ENCODE measurements around the gene KCNV2.

The KCNV2 gene

GRCh38 chr9:2730971-2731370 is 13.7 kb downstream of the KCNV2 start:
- no peak overlapping the region for H3K27ac ChIP-seq (ENCODE audit: low read length)
- H3K36me3 ChIP-seq (replicated peaks; ENCODE audit: low read depth, low read length): no peaks in the 10 kb centered on the region
- no peaks in the 10 kb centered on the region for H4K20me1 ChIP-seq (ENCODE audit: insufficient read depth, low read length)
- H3K4me2 ChIP-seq (ENCODE audit: low read length): no peak overlapping the region
- peaks cover 4% of the 10 kb centered on the region for H3K4me1 ChIP-seq (ENCODE audit: low read length)
- no peak overlapping the region for H2AFZ ChIP-seq (ENCODE audit: low read depth, low read length)
- no peak overlapping the region for H3K9ac ChIP-seq (ENCODE audit: low read length)
- no peaks in the 10 kb centered on the region for H3K9me3 ChIP-seq (ENCODE audit: insufficient read depth, low read length)
- no peaks in the 10 kb centered on the region for H3K27me3 ChIP-seq (ENCODE audit: low read depth, low read length)
- H3K4me3 ChIP-seq (ENCODE audit: low read length): no peak overlapping the region
- no peaks in the 10 kb centered on the region for H3K79me2 ChIP-seq (ENCODE audit: low read length)
- TF ChIP-seq CTCF (IDR thresholded peaks at IDR 0.05; ENCODE audit: low read depth, low read length) (no peak), EZH2phosphoT487 (IDR thresholded peaks at IDR 0.05; ENCODE audit: low read depth) (no peak)

GRCh38 chr9:2732492-2732891 is 15.2 kb downstream of the KCNV2 start:
- TF ChIP-seq EZH2phosphoT487 (IDR thresholded peaks at IDR 0.05; ENCODE audit: low read depth): no peak
- TF ChIP-seq CTCF (IDR thresholded peaks at IDR 0.05; ENCODE audit: low read depth, low read length): no peak
- Histone ChIP-seq H3K79me2 (ENCODE audit: low read length) (no peaks in the 10 kb centered on the region), H3K4me2 (ENCODE audit: low read length) (no peak overlapping the region), H3K36me3 (replicated peaks; ENCODE audit: low read depth, low read length) (no peaks in the 10 kb centered on the region), H2AFZ (ENCODE audit: low read depth, low read length) (no peak overlapping the region), H3K9me3 (ENCODE audit: insufficient read depth, low read length) (no peaks in the 10 kb centered on the region), H3K4me1 (ENCODE audit: low read length) (peaks cover 4% of the 10 kb centered on the region), H3K4me3 (ENCODE audit: low read length) (no peak overlapping the region), H3K9ac (ENCODE audit: low read length) (no peak overlapping the region), H3K27me3 (ENCODE audit: low read depth, low read length) (no peaks in the 10 kb centered on the region), H3K27ac (ENCODE audit: low read length) (no peak overlapping the region), H4K20me1 (ENCODE audit: insufficient read depth, low read length) (no peaks in the 10 kb centered on the region)

- Histone ChIP-seq H3K4me1 (ENCODE audit: low read length) (no peaks in the 10 kb centered on the region), H3K27me3 (ENCODE audit: low read depth, low read length) (no peaks in the 10 kb centered on the region), H3K36me3 (replicated peaks; ENCODE audit: low read depth, low read length) (no peaks in the 10 kb centered on the region), H2AFZ (ENCODE audit: low read depth, low read length) (no peak overlapping the region), H4K20me1 (ENCODE audit: insufficient read depth, low read length) (no peaks in the 10 kb centered on the region), H3K27ac (ENCODE audit: low read length) (no peak overlapping the region), H3K4me2 (ENCODE audit: low read length) (no peak overlapping the region), H3K4me3 (ENCODE audit: low read length) (no peak overlapping the region), H3K9ac (ENCODE audit: low read length) (no peak overlapping the region), H3K79me2 (ENCODE audit: low read length) (no peaks in the 10 kb centered on the region), H3K9me3 (ENCODE audit: insufficient read depth, low read length) (no peaks in the 10 kb centered on the region)
- TF ChIP-seq EZH2phosphoT487 (IDR thresholded peaks at IDR 0.05; ENCODE audit: low read depth) (no peak), CTCF (IDR thresholded peaks at IDR 0.05; ENCODE audit: low read depth, low read length) (no peak)
These were observed 23.3 kb downstream of the KCNV2 start for GRCh38 chr9:2740616-2741015.

DNA sequence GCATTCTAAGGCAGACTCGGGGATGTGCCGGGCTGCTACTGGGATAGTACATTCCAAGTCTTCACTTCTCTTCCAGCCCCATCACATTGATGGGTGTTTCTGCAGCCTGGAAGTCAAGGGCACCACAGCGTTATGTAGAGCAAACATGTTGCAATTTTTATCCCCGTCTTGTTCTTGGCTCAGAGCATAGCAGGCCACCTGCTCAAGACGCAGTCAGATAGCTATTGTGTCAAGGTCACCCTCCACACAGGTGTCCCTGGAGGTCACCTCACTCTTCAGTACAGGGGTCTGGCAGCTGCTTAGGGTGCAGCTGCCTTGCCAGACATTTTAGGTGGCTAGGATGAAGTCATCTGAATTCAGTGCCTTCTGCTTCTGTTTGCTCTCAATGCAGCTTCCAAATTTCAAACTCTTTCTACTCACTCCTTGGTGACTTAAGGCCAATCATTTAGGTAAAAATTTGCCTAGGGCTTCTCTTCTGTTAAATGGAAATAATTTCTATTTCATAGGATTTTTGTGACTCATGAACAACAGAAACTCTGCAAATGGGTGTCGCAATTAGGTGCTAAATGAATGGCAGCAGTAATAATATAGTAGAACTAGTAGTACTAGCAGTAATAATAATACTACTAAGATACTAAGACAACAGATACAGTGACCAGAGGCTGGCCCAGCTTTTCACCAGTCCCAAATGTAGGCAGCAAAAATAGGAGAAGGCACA is 24.3 kb downstream of the KCNV2 start:
- H3K36me3 ChIP-seq (replicated peaks; ENCODE audit: low read depth, low read length): no peaks in the 10 kb centered on the region
- TF ChIP-seq CTCF (IDR thresholded peaks at IDR 0.05; ENCODE audit: low read depth, low read length) (no peak), EZH2phosphoT487 (IDR thresholded peaks at IDR 0.05; ENCODE audit: low read depth) (no peak)
- no peaks in the 10 kb centered on the region for H3K4me1 ChIP-seq (ENCODE audit: low read length)
- no peak overlapping the region for H3K27ac ChIP-seq (ENCODE audit: low read length)
- no peak overlapping the region for H2AFZ ChIP-seq (ENCODE audit: low read depth, low read length)
- no peak overlapping the region for H3K4me3 ChIP-seq (ENCODE audit: low read length)
- no peaks in the 10 kb centered on the region for H4K20me1 ChIP-seq (ENCODE audit: insufficient read depth, low read length)
- H3K9ac ChIP-seq (ENCODE audit: low read length): no peak overlapping the region
- H3K9me3 ChIP-seq (ENCODE audit: insufficient read depth, low read length): no peaks in the 10 kb centered on the region
- H3K4me2 ChIP-seq (ENCODE audit: low read length): no peak overlapping the region
- H3K79me2 ChIP-seq (ENCODE audit: low read length): no peaks in the 10 kb centered on the region
- no peaks in the 10 kb centered on the region for H3K27me3 ChIP-seq (ENCODE audit: low read depth, low read length)
